HG02938 (cell line): Measurements from ENCODE around the gene ITGB4.

Experiments
- ATAC-seq: cut with Tn5 transposase; IDR thresholded peaks from one replicate; pipeline ENCODE4 v1.9.1; 2021; ENCODE audit warnings: mild to moderate bottlenecking, moderate library complexity; ENCODE audit not compliant: unreplicated experiment

The ITGB4 gene

GRCh38 chr17:75730065-75730464 lies 8.8 kb downstream of the ITGB4 start:
- no peak for ATAC-seq

- ATAC-seq = no peak
Measured at GRCh38 chr17:75731086-75731715, 9.9 kb downstream of the ITGB4 start.

GRCh38 chr17:75731716-75732498 lies 10.6 kb downstream of the ITGB4 start:
- no peak for ATAC-seq

- no peak for ATAC-seq
Measured at GRCh38 chr17:75733471-75733870, 12.2 kb downstream of the ITGB4 start.

GRCh38 chr17:75734674-75735294 lies 13.5 kb downstream of the ITGB4 start:
- no peak for ATAC-seq

- ATAC-seq = no peak
Measured at GRCh38 chr17:75736173-75736835, 15.0 kb downstream of the ITGB4 start.

- no peak for ATAC-seq
Measured at GRCh38 chr17:75737133-75737962, 16.1 kb downstream of the ITGB4 start.

- no peak for ATAC-seq
Measured at GRCh38 chr17:75738218-75738802, 17.1 kb downstream of the ITGB4 start.

- ATAC-seq = no peak
Measured at GRCh38 chr17:75739174-75739573, 17.9 kb downstream of the ITGB4 start.

- no peak for ATAC-seq
Measured at GRCh38 chr17:75739801-75740200, 18.5 kb downstream of the ITGB4 start.

- ATAC-seq = no peak
Measured at GRCh38 chr17:75740215-75740614, 19.0 kb downstream of the ITGB4 start.

GRCh38 chr17:75740631-75741077 lies 19.4 kb downstream of the ITGB4 start:
- ATAC-seq = no peak

- ATAC-seq = no peak
Measured at GRCh38 chr17:75742337-75742736, 21.1 kb downstream of the ITGB4 start.

- no peak for ATAC-seq
Measured at GRCh38 chr17:75743625-75744206, 22.5 kb downstream of the ITGB4 start.

- no peak for ATAC-seq
Measured at GRCh38 chr17:75748706-75749105, 27.4 kb downstream of the ITGB4 start.

- no peak for ATAC-seq
Measured at GRCh38 chr17:75749545-75750389, 28.5 kb downstream of the ITGB4 start.

GRCh38 chr17:75750661-75751423 lies 29.6 kb downstream of the ITGB4 start:
- ATAC-seq = no peak
